ENCODE results near the gene CENPL.

The CENPL gene

GRCh38 chr1:173758110-173758509, 66.6 kb downstream of the CENPL start:
- no peak for DNase-seq (ENCODE audit: low read depth)

GRCh38 chr1:173757666-173758065, 67.0 kb downstream of the CENPL start:
- no peak for DNase-seq (ENCODE audit: low read depth)

- no peak for DNase-seq (ENCODE audit: low read depth)
Observed at GRCh38 chr1:173753830-173754229, 70.9 kb downstream of the CENPL start.
